Measurements from ENCODE around the gene DDX3X.
"Not testable (repeated sequence)": the region's sequence is repeated elsewhere in the genome, so short reads cannot be mapped to it uniquely, and the experiment has no call there.

Gene DDX3X

GRCh38 chrX:41332005-41332404, 2.0 kb upstream of the DDX3X start:
- DNase-seq: no peak

GRCh38 chrX:41332408-41333002, 1.5 kb upstream of the DDX3X start:
- DNase-seq: no peak

DNA sequence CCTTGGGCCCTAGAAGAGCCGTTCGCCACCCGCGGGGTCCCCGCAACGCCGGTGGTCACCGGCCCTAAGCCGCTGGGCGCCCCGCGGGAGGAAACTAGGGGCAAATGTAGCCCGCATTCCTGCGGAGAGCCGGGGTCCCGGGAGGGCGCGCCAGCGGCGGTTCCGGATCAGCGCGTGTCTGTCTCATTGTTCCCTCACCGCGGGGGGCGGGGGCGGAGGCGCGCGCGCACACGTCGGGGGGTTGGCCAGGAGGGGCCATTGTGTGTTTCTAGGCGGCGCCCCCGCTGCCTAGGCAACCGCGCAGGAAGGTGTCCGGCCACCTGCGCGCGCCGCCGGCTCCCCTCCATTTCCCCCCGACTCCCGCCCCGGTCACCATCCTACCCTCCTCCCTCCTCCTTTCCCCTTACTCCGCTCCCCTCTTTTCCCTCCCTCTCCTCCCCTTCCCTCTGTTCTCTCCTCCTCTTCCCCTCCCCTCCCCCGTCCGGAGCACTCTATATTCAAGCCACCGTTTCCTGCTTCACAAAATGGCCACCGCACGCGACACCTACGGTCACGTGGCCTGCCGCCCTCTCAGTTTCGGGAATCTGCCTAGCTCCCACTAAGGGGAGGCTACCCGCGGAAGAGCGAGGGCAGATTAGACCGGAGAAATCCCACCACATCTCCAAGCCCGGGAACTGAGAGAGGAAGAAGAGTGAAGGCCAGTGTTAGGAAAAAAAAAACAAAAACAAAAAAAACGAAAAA, 789 bp upstream of the DDX3X start:
- peak; percentile 86 for DNase-seq

DNA sequence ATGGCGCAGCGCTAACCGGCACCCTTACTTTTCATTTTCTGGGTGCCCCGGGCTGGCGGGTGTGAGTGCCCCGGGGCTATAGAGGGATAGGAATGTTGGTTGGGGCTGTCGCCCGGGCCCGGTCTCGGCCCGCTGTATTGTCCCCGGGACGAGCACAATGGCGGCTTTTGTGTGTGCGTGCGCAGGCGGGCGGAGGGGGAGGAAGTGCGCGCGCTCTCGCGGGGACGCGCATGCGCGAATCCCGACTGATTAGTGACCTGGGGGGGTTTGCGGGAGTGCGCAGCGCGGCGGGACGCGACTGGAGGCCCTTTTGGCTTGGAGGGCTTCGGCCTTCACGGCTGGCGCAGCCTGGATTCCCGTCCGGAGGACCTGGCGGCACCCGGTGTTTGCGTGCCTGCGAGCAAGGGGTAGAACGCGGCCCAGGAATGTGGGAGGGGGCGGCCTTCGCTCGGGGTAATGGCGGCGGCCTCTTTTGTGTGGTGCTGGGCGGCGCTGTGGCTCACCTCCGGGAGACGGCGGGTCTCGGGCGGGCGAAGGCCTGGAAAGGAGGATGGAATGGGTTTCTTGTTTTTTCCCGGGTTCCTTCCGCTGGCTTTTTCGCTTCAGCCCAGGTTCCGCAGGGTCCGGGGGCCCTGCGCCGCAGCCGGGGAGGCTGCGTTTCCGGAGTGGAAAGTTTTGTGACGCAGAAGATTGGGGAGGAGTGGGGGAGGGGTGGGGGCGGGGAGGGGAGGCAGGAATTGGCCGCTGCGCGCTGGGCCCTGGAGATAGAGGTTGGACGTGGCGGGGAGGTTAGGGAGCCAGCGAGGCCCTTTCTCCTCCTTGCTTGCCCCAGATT, 618 bp downstream of the DDX3X start:
- DNase-seq: peak; percentile 58

GRCh38 chrX:41335198-41335957, 1.4 kb downstream of the DDX3X start:
- DNase-seq: no peak

- DNase-seq: no peak
These were observed 2.0 kb downstream of the DDX3X start for GRCh38 chrX:41335958-41336331.

GRCh38 chrX:41336447-41336846, 2.5 kb downstream of the DDX3X start:
- no peak for DNase-seq

DNA sequence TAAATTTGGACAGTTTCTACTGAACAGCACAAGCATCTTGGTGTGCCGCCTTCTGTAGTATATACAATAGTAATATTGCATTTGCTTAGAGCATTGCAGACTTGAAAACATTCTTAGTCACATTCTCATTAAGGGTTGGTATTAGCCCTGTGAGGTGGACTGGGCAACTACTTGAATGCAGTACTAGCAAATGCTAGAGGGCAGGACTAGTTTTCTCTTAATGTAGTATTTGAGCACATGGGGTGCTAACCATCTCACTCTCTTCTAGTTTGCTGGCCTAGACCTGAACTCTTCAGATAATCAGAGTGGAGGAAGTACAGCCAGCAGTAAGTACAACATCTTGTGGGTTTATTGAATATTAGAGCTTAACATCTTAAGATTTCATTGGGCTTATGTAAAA, 3.2 kb downstream of the DDX3X start:
- no peak for DNase-seq

GRCh38 chrX:41338436-41338835, 4.5 kb downstream of the DDX3X start:
- DNase-seq: no peak

DNA sequence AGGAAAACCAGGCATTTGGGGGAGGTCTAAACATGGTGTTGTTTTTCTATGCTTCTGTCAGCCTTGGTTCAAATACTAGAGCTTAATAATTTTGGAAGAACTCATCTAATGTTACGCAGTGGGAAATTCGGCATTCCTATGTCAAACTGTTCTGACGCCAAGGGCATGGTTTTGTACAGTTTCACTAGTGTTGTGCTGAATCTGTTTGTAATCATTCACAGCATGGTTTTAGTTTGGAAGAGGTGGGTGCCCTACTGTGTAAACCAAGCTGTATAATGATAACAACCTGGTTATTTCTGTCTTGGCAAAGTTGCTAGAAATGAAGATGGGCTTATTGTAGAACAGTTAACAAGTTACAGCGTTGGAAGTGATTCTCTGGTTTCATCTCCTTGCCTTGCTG, 5.2 kb downstream of the DDX3X start:
- DNase-seq: no peak

DNA sequence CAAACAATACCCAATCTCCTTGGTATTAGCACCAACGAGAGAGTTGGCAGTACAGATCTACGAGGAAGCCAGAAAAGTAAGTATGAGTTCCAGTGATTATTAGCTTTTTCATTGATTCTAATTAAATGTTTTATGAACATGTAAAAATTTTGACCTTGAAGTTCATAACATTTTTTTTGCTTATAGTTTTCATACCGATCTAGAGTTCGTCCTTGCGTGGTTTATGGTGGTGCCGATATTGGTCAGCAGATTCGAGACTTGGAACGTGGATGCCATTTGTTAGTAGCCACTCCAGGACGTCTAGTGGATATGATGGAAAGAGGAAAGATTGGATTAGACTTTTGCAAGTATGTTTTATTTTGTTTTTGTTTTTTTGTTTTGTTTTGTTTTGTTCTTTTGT, 10.1 kb downstream of the DDX3X start:
- no peak for DNase-seq

- DNase-seq: no peak
These were observed 13.2 kb downstream of the DDX3X start for GRCh38 chrX:41347186-41347585.

DNA sequence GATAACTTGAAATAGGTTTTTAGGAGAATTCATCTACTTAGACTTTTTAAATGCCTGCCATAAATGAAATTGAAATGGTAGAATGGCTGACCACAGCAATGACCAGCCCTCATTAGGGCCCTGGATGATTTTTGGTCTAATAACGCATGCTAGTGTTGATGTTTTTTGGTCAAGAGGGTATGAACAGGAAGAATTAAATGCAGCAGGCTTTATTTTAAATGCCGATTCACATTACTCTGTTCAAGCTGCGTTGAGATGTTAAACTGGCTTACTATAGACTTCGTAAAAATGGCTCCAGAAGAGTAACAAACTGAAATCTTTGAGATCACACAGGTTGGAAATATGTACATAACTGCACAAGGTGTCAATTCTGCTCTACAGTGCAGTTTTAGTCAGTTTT, 14.6 kb downstream of the DDX3X start:
- no peak for DNase-seq

DNA sequence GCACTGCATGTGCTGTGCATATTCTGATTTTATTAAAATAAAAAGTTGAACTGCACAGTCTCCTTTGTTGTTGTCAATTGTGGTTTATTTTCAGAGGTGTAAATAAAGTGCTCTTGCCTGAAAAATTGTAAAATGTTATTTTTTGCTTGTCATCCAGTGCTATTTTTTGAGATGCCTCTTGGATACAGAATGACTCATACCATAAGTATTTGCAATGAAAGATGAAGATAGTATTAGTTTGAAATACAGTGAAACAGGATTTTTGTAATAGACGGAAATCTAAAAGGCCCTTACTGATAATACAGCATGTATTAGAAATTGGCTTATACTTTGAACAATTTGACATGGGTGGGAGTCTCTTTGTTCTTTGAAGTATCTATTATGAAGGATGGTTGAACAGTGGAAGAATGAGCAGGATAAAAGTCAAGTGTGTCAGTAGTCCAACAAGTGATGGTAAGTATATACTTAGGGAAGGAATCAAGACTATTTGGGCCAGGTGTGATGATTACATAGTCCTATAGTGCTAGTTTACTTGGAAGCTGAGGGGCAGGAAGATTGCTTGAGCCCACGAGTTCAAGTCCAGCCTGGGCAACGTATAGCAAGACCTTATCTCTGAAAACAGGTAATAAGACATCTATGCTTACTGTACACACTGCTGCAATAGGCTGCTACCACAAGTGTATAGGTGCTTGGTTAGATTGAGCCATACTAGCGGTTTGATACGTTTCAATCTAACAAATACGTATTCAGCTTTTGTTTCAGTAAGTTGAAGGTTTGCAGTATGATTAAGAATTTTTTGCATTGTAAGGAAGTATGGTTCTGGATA, 16.4 kb downstream of the DDX3X start:
- DNase-seq: no peak

DNA sequence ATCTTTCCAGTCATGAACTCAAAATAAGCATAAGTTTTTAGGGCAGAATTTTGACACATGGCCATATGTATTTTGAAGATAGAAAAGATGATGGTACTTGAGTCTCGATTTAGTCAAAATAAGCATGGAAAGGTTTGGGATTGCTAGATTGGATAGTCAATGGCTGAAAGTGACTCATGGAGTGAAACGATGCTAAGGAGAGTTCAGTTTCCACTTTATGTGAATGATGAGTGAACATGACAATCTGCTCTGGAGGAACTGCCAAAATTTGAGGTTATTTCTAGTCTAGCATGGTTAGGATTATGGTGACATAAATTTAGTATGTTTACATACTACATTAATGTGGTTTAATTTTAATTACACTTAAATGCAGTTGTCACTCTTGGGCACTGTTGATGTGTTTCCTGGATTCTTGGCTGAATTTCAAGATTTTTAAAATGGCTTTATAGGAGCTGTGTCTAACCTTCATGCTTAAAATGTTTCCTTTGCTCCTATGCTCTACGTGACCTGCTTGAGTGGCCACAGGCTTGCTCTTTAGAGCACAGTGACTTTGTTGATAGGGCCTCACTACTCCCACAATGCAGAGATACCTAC, 17.1 kb downstream of the DDX3X start:
- DNase-seq: no peak

- no peak for DNase-seq
These were observed 18.0 kb downstream of the DDX3X start for GRCh38 chrX:41351923-41352322.

- no peak for DNase-seq
These were observed 18.4 kb downstream of the DDX3X start for GRCh38 chrX:41352329-41352838.

- no peak for DNase-seq
These were observed 20.0 kb downstream of the DDX3X start for GRCh38 chrX:41353985-41354384.

- DNase-seq: no peak
These were observed 35.2 kb downstream of the DDX3X start for GRCh38 chrX:41369152-41369551.

- not testable (repeated sequence) for DNase-seq
These were observed 37.6 kb downstream of the DDX3X start for GRCh38 chrX:41371575-41371974.

GRCh38 chrX:41373989-41374606, 40.1 kb downstream of the DDX3X start:
- DNase-seq: no peak
